GM21786 (cell line): ENCODE measurements around the gene CDK9.

ENCODE experiments used
- ATAC-seq: cut with Tn5 transposase; IDR thresholded peaks from one replicate; pipeline ENCODE4 v1.9.1; 2021; ENCODE audit not compliant: unreplicated experiment

Gene CDK9

GRCh38 chr9:127801955-127802575, 16.2 kb downstream of the CDK9 start:
- no peak for ATAC-seq

DNA sequence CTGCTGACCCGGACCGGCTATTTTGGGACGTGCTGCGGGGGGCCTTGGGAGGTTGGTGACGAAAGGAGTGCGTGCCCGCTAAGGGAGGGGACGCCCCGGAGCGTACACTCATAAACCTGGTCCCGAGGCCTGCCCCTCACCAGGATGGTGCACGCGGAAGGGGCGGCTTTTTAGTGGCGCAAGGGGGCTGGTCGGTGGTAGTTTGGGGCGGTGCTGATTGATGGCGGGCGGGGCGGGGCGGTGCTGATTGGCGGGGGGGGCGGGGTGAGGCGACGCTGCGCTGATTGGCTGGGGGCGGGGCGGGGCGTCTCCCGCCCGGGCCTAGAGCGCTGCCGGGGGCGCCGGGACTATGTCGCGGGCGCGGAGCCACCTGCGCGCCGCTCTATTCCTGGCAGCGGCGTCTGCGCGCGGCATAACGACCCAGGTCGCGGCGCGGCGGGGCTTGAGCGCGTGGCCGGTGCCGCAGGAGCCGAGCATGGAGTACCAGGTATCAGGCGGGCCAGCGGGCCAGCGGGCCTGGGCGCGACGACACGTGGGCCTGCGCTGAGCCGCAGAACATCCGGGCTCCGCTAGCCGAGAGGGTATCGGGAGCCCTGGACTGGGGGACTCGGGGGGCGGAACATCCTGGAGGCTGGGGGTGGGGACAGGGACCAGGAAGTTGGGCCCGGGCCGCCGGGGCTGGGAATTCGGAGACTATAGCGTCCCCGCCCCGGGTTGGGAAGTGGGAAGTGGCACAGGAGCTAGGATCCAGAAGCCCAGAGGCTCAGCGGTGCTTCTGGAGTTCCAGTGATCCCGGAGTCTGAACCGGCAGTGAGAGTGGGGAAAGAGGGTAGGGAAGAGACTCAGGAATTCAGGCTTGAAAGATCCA, 17.0 kb downstream of the CDK9 start, which contains the start of gene FPGS:
TSS of gene FPGS (plus strand) at position 307 of the 868 bp plus-strand sequence. CDS start at position 350, 43 bp downstream.
- peak; percentile 77 for ATAC-seq

DNA sequence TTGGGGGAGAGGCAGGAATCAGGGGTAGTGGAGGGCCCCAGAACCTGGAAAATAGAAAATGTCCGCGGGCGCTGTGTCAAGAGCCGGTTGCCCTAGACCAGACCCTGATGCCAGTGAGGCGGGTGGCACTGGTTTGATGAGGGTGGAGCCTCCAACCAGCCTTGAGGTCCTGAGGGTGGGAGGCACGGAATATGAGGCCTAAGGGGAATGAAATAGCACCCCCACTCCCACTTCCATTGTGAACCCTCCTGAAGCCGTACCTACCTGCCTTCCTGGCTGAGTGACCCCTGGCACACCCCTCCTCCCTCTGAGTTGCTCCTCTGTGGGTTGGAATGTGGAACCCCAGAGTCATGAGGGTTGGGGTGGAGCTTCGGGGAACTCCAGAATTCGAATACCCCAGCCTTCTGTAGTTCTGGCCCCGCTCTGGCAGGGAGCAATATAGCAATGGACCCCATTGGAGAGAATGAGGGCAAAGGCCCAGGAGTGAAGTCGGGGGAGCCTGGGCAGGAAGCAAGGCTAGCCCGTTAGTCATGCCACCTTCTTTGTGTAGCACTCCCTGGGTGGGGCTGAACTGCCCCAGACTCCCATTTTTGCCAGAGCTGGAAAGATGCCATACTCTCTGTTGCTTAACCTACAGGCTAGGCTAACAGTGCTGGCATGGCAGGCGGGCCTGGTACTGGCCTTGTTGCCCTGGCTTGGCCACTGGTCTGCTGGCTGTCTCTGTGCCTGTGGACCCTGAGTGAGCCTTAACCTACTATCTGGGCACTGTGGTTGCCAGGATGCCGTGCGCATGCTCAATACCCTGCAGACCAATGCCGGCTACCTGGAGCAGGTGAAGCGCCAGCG, 17.9 kb downstream of the CDK9 start:
- no peak for ATAC-seq

DNA sequence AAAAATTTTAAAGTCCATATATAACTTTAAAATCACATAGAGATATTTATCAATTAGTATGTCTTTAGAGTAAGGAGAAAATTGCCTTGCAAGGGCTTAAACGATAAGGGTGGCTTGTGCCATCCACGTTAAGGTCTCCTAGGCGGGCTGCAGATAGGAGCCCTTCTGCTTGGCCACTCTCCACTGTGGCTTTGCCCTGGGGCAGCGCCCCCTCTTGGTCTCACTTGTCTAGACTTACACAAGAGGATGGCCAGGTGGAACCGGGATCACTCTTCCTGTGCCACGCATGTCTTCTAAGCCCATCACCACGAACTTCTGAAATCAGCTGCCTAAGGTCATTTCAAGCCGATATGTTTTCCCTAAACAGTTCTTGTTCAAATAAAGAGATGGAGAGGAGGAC, 19.8 kb downstream of the CDK9 start:
- ATAC-seq = no peak

DNA sequence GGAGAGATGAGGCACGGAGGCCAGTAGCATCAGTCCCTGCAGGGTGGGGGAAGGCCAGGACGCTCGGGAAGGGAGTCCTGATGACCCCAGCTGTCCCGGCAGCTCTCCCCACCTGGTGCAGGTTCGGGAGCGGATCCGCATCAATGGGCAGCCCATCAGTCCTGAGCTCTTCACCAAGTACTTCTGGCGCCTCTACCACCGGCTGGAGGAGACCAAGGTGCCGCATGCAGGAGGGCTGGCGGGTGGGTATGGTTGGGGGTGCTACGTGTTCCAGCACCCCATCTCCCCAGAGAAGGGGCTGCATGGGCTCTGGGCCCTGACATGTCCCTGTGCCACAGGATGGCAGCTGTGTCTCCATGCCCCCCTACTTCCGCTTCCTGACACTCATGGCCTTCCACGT, 21.0 kb downstream of the CDK9 start:
- no peak for ATAC-seq

DNA sequence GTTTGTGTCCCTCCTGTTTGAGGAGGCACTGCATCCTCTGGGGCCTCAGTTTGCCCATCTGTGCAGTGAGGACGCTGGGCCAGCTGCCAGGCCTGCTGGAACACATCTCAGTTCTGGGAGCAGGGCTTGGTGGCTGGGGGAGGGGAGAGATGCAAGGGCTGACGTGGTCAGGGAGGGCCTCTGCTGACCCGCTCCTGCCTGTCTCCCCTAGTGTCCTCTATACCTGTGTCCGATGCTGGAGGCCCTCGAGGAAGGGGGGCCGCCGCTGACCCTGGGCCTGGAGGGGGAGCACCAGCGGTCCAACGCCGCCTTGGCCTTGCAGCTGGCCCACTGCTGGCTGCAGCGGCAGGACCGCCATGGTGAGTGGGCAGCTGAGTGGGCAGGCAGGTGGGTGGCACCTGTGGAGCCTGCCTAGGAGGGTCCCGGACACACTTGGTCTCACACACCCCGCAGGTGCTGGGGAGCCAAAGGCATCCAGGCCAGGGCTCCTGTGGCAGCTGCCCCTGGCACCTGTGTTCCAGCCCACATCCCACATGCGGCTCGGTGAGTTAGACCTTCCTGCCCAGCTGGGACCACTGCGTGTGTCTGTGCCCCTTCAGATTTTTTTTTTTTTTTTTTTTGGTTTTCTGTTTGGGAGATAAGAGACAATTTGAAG, 22.6 kb downstream of the CDK9 start:
- ATAC-seq = no peak

GRCh38 chr9:127809002-127809539, 23.2 kb downstream of the CDK9 start:
- ATAC-seq = no peak

- ATAC-seq = no peak
Measured at GRCh38 chr9:127809540-127810377, 23.9 kb downstream of the CDK9 start.

- no peak for ATAC-seq
Measured at GRCh38 chr9:127810378-127811187, 24.7 kb downstream of the CDK9 start.

DNA sequence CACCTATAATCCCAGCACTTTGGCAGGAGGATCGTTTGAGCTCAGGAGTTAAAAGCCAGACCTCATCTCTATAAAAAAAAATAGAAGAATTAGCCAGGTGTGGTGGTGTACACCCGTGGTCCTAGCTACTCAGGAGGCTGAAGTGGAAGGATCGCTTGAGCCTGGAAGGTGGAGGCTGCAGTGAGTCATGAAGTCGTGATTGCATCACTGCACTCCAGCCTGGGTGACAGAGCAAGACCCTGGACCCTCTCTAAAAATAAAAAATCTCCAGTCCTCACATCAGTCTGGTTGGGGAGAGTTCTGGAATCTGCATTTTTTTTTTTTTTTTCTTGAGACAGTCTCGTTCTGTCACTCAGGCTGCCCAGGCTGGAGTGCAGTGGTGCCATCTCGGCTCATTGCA, 26.2 kb downstream of the CDK9 start:
- no peak for ATAC-seq

- no peak for ATAC-seq
Measured at GRCh38 chr9:127812936-127813675, 27.3 kb downstream of the CDK9 start.

DNA sequence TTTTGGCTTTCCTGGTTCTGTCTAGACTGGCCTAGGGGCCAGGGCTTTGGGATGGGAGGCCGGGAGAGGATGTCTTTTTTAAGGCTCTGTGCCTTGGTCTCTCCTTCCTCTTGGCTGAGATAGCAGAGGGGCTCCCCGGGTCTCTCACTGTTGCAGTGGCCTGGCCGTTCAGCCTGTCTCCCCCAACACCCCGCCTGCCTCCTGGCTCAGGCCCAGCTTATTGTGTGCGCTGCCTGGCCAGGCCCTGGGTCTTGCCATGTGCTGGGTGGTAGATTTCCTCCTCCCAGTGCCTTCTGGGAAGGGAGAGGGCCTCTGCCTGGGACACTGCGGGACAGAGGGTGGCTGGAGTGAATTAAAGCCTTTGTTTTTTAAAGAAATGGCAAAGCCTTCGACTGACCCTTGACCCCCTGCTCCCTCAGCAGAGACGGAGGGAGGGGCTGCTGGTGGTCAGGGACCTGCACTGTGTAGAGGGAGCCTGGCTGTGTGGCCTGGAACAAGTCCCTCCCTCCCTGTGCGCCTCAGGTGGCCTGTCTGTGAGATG, 27.9 kb downstream of the CDK9 start:
- ATAC-seq = no peak

DNA sequence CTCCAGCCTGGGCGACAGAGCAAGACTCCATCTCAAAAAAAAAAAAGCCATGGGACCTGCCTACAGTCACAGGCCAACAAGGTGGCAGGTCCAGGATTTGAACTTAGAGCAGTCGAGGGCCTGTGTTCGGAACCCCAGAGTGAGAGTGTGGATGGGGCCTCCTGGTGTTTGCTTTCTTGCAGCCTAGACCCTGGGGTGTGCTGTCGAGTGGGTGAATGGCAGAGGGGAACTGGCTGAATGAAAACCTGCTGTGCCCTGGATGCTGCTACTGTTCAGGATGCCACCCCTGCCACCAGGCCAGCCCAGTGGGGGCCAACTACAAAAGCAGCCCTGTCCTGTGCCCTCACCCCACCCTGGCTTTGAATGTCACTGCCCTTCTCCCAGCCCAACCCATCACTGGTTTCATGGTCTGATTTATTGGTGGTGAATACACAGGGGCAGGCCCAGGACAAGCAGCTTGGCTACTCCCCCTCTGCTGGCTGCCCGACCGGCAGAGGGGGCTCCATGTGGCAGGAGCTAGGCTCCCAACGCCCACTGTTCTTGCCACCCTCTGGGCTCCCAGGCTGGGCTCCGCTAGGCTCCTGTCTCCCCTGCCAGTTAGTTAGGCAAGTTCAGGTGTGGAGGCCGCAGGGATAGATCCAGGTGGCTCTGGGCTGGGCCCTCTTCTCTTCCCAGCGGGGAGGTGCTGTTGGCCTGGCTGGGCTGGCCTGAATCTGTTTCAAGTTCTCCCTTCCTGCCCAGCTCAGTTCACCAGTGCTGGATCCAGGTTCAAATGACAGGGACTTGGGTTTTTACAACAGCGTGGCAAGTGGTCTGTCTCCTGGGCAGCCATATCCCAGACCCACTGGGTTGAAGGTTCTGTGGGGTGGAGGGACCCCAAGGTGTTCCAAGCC, 29.0 kb downstream of the CDK9 start:
- ATAC-seq = no peak

GRCh38 chr9:127815512-127816361, 29.9 kb downstream of the CDK9 start:
- no peak for ATAC-seq

- ATAC-seq = no peak
Measured at GRCh38 chr9:127816362-127816725, 30.5 kb downstream of the CDK9 start.

DNA sequence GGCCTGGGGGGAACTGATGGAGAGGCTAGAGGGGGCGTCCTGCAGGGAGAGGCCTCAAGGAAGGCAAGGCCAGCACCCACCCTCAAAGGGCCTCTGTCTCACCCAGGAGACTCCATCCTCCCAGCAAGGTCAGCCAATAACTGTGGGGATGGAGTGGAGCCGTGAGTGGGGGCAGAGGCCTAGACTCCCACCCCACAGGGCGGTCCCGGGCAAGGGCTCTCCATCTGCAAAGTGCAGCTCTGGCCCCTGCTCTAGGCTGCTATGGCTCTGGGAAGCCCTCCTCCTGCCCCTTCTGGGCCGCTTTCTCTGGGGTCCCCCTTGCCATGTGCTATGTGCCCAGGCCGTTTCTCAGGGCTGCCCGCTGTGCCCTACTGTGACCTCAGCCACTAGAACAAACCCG, 30.9 kb downstream of the CDK9 start:
- ATAC-seq = no peak
